H1 (cell line): Measurements from ENCODE around the gene TMA7. TPM values are rescaled to one million over a fixed set of nuclear protein-coding genes. Genes with fewer than 3 reads are reported as not detected.

Experiments
- CTCF ChIA-PET: fragments of 300-600 bp; sonication (Branson Sonifier 250); formaldehyde crosslinking; loops from one replicate; lab custom pipeline; 2021; ENCODE audit not compliant: partially characterized antibody; lab: Charles Lee
- POLR2A ChIA-PET: fragments of 300-600 bp; sonication (Branson Sonifier 250); formaldehyde crosslinking; loops from one replicate; lab custom pipeline; 2021; ENCODE audit warnings: inconsistent platforms; ENCODE audit not compliant: partially characterized antibody; lab: Charles Lee
- DNase-seq, 2 experiments: peaks; one replicate each; pipeline versions ENCODE4 v3.0.0 to v3.0.0-alpha.2; 2010 to 2022; ENCODE audit warnings: low spot score in 2 of 2, low read depth in 1 of 2, mixed read lengths in 1 of 2
- FAIRE-seq: peaks from 2 replicates; lab custom pipeline; 2011; peaks lifted over from hg19 to GRCh38; lab: Jason Lieb, UNC
- H2AFZ ChIP-seq: 2 replicates; pipeline ENCODE4 v1.8.1; 2012; ENCODE audit warnings: low read length, inconsistent platforms
- H2AK5ac ChIP-seq: 2 replicates; pipeline ENCODE4 v1.6.1; 2013; ENCODE audit warnings: low read depth, low read length
- H2BK120ac ChIP-seq: replicated peaks from 2 replicates; pipeline ENCODE3; 2013; ENCODE audit warnings: low read depth, low read length, inconsistent platforms
- H2BK12ac ChIP-seq: 2 replicates; pipeline ENCODE4 v1.6.1; 2013; ENCODE audit warnings: low read depth, low read length
- H2BK15ac ChIP-seq: 2 replicates; pipeline ENCODE4 v1.6.1; 2013; ENCODE audit warnings: low read length
- H2BK20ac ChIP-seq: 2 replicates; pipeline ENCODE4 v1.6.1; 2013; ENCODE audit warnings: low read length
- H2BK5ac ChIP-seq: 2 replicates; pipeline ENCODE4 v1.6.1; 2013; ENCODE audit warnings: low read depth, low read length
- H3K14ac ChIP-seq: 2 replicates; pipeline ENCODE4 v1.6.1; 2013; ENCODE audit warnings: inconsistent platforms; ENCODE audit not compliant: insufficient read length
- H3K18ac ChIP-seq: 2 replicates; pipeline ENCODE4 v1.6.1; 2013; ENCODE audit warnings: low read length; ENCODE audit errors: extremely low read depth
- H3K23ac ChIP-seq: 2 replicates; pipeline ENCODE4 v1.6.1; 2013; ENCODE audit warnings: inconsistent platforms; ENCODE audit not compliant: insufficient read length
- H3K23me2 ChIP-seq: 2 replicates; pipeline ENCODE4 v1.6.1; 2013; ENCODE audit warnings: low read depth, low read length
- H3K27ac ChIP-seq: 2 replicates; pipeline ENCODE4 v1.6.1; 2011; ENCODE audit warnings: low read depth, low read length, inconsistent platforms
- H3K27me3 ChIP-seq, 4 experiments: replicated peaks in 1 of 4; 1 replicate in 1 of 4; 2 replicates in 3 of 4; pipeline versions ENCODE4 v1.6.1 to v1.8.1; 2011 to 2013; ENCODE audit warnings: low read length in 3 of 4, mild to moderate bottlenecking in 3 of 4, inconsistent platforms in 2 of 4, mixed read lengths in 2 of 4, moderate library complexity in 1 of 4; ENCODE audit not compliant: control insufficient read depth in 3 of 4, insufficient read depth in 3 of 4; ENCODE audit errors: extremely low read depth in 1 of 4
- H3K36me3 ChIP-seq, 4 experiments: 2 replicates each; pipeline versions ENCODE4 v1.6.1 to v1.8.1; 2011 to 2013; ENCODE audit warnings: mild to moderate bottlenecking in 4 of 4, low read length in 3 of 4, moderate library complexity in 2 of 4, control low read depth in 1 of 4, inconsistent platforms in 1 of 4; ENCODE audit not compliant: insufficient read depth in 4 of 4, control insufficient read depth in 2 of 4
- H3K4ac ChIP-seq: replicated peaks from 2 replicates; pipeline ENCODE3; 2013; ENCODE audit warnings: low read length, low read depth, mixed read lengths, inconsistent platforms; ENCODE audit not compliant: insufficient read length
- H3K4me1 ChIP-seq, 4 experiments: replicated peaks in 1 of 4; 1 replicate in 1 of 4; 2 replicates in 3 of 4; pipeline versions ENCODE4 v1.6.1 to v1.8.1; 2011 to 2013; ENCODE audit warnings: low read length in 3 of 4, inconsistent platforms in 2 of 4, mixed read lengths in 1 of 4; ENCODE audit not compliant: insufficient read depth in 4 of 4, control insufficient read depth in 3 of 4
- H3K4me2 ChIP-seq, 2 experiments: 2 replicates each; pipeline versions ENCODE4 v1.6.1 to v1.8.1; 2011 to 2013; ENCODE audit warnings: low read depth in 2 of 2, low read length in 2 of 2, control low read depth in 1 of 2, inconsistent platforms in 1 of 2, mild to moderate bottlenecking in 1 of 2; ENCODE audit not compliant: insufficient read depth in 1 of 2
- H3K4me3 ChIP-seq, 4 experiments: fragments of 200-600, 300-600 bp in 1 of 4; sonication (generic), shearing (Covaris generic), sonication (Bioruptor Twin) in 1 of 4; 2 replicates each; pipeline versions ENCODE4 v1.5.1 to v1.8.1; 2011 to 2016; ENCODE audit warnings: low read length in 4 of 4, low read depth in 3 of 4, control low read depth in 2 of 4, inconsistent platforms in 2 of 4, mild to moderate bottlenecking in 2 of 4, mixed read lengths in 1 of 4, moderate library complexity in 1 of 4; ENCODE audit not compliant: insufficient read depth in 2 of 4; ENCODE audit errors: extremely low read depth in 1 of 4
- H3K56ac ChIP-seq: replicated peaks from 2 replicates; pipeline ENCODE3; 2013; ENCODE audit warnings: low read depth, mild to moderate bottlenecking, mixed read lengths, low read length, inconsistent platforms; ENCODE audit not compliant: insufficient read length
- H3K79me1 ChIP-seq: 2 replicates; pipeline ENCODE4 v1.6.1; 2013; ENCODE audit warnings: low read depth, low read length, control low read depth
- H3K79me2 ChIP-seq, 2 experiments: 2 replicates each; pipeline versions ENCODE4 v1.6.1 to v1.8.1; 2012 to 2013; ENCODE audit warnings: low read length in 2 of 2, mild to moderate bottlenecking in 2 of 2, inconsistent platforms in 1 of 2; ENCODE audit not compliant: insufficient read depth in 2 of 2, control insufficient read depth in 1 of 2
- H3K9ac ChIP-seq, 4 experiments: replicated peaks in 1 of 4; 1 replicate in 1 of 4; 2 replicates in 3 of 4; pipeline versions ENCODE4 v1.6.1 to v1.8.1; 2011 to 2013; ENCODE audit warnings: low read depth in 3 of 4, low read length in 3 of 4, control low read depth in 2 of 4, mild to moderate bottlenecking in 2 of 4, moderate library complexity in 2 of 4, inconsistent platforms in 1 of 4; ENCODE audit errors: extremely low read depth in 1 of 4
- H3K9me3 ChIP-seq, 2 experiments: 2 replicates each; pipeline versions ENCODE4 v1.6.1 to v1.8.1; 2012 to 2013; ENCODE audit warnings: mild to moderate bottlenecking in 2 of 2, moderate library complexity in 2 of 2, control low read depth in 1 of 2, inconsistent platforms in 1 of 2, low read depth in 1 of 2, low read length in 1 of 2, mixed read lengths in 1 of 2; ENCODE audit not compliant: insufficient read depth in 2 of 2
- H4K20me1 ChIP-seq, 2 experiments: replicated peaks in 1 of 2; 2 replicates each; pipeline versions ENCODE3 to v1.8.1; 2011 to 2013; ENCODE audit warnings: inconsistent platforms in 2 of 2, low read length in 2 of 2, mild to moderate bottlenecking in 1 of 2; ENCODE audit not compliant: insufficient read depth in 2 of 2, control insufficient read depth in 1 of 2
- H4K5ac ChIP-seq: 2 replicates; pipeline ENCODE4 v1.6.1; 2013; ENCODE audit warnings: low read length, low read depth, mixed read lengths, inconsistent platforms; ENCODE audit not compliant: insufficient read length
- H4K8ac ChIP-seq: 2 replicates; pipeline ENCODE4 v1.8.0; 2013; ENCODE audit warnings: mild to moderate bottlenecking, moderate library complexity, low read length, inconsistent platforms; ENCODE audit not compliant: insufficient read depth; ENCODE audit errors: extremely low read depth
- H4K91ac ChIP-seq: replicated peaks from 2 replicates; pipeline ENCODE3; 2013; ENCODE audit warnings: low read length, mixed read lengths, inconsistent platforms; ENCODE audit not compliant: insufficient read length
- CTCF ChIP-seq, 3 experiments: IDR thresholded peaks; 1 replicate in 2 of 3; 2 replicates in 1 of 3; pipeline versions ENCODE4 v1.5.1 to v1.6.1; 2011; ENCODE audit warnings: low read length in 3 of 3, mild to moderate bottlenecking in 3 of 3, inconsistent platforms in 2 of 3, low read depth in 1 of 3, moderate library complexity in 1 of 3; ENCODE audit not compliant: insufficient read depth in 1 of 3; ENCODE audit errors: control extremely low read depth in 1 of 3
- EGR1 ChIP-seq: IDR thresholded peaks from 2 replicates; pipeline ENCODE4 v1.6.1; 2011; ENCODE audit warnings: low read depth, low read length, borderline replicate concordance
- GABPA ChIP-seq: IDR thresholded peaks from 2 replicates; pipeline ENCODE4 v1.6.1; 2011; ENCODE audit warnings: mild to moderate bottlenecking, low read length, moderate library complexity, borderline replicate concordance; ENCODE audit not compliant: insufficient read depth
- JUN ChIP-seq: IDR thresholded peaks from 2 replicates; pipeline ENCODE4 v1.6.1; 2011; ENCODE audit warnings: low read depth, mild to moderate bottlenecking, improper control_type of control experiment, low read length
- KDM5A ChIP-seq: fragments of 200-600 bp; IDR thresholded peaks from 2 replicates; pipeline ENCODE4 v1.7.1; 2012; ENCODE audit warnings: mild to moderate bottlenecking, low read length, inconsistent platforms, mixed read lengths
- SIRT6 ChIP-seq: IDR thresholded peaks from one replicate; pipeline ENCODE4 v1.7.1; 2012; ENCODE audit warnings: low read length, inconsistent platforms
- SUZ12 ChIP-seq: fragments of 200-600 bp; sonication (generic); IDR thresholded peaks from 2 replicates; pipeline ENCODE4 v1.6.1; 2012; ENCODE audit warnings: mild to moderate bottlenecking, inconsistent platforms, low read length, moderate library complexity, mixed read lengths
- YY1 ChIP-seq: IDR thresholded peaks from 2 replicates; pipeline ENCODE4 v1.6.1; 2011; ENCODE audit warnings: low read depth, mild to moderate bottlenecking, low read length
- ZNF274 ChIP-seq: IDR thresholded peaks from 2 replicates; pipeline ENCODE4 v1.7.0; 2012; ENCODE audit warnings: low read length, borderline replicate concordance; ENCODE audit errors: extremely low read depth
- WGBS, 2 experiments: shearing (Covaris generic) in 1 of 2; methylation state at CpG; one replicate each; pipeline versions ENCODE4 v1.1.6 to v1.1.7; 2013 to 2015; ENCODE audit warnings: low lambda C conversion rate in 2 of 2, mixed read lengths in 2 of 2, inconsistent platforms in 1 of 2, low coverage in 1 of 2, missing lambda C conversion rate in 1 of 2; ENCODE audit not compliant: insufficient replicate concordance in 2 of 2, insufficient coverage in 1 of 2, insufficient read length in 1 of 2; ENCODE audit errors: extremely low coverage in 1 of 2, missing lambda C conversion rate in 1 of 2; 5-methylcytosine and 5-hydroxymethylcytosine counted together
- polyA plus RNA-seq, 7 experiments: library from polyadenylated mRNA; depleted of rRNA in 3 of 7; stranded (reverse) in 5 of 7; unstranded in 2 of 7; fragments of >200 nt in 5 of 7; fragments of 200-250 nt in 2 of 7; gene quantifications; 1 replicate in 5 of 7; 2 replicates in 1 of 7; 4 replicates in 1 of 7; pipeline versions ENCODE4 v1.2.1 to v1.2.3, GENCODE V29; 2011 to 2013; ENCODE audit warnings: missing spikeins in 2 of 7, mixed read lengths in 2 of 7
- total RNA-seq: library from RNA; stranded (reverse); fragmentation: NEBNext Ultra II Directional; extraction: Animal tissue kit (Norgen Biotek cat#: 25700); gene quantifications from 2 replicates; pipeline ENCODE4 v1.2.1, GENCODE V29; 2021

Gene TMA7
- total and polyA plus RNA-seq, 2 of the 8 experiments (the other 6 are each of a cell fraction or from before 2014, with no cell fraction given) = 138 to 305 TPM

GRCh38 chr3:48423241-48423882, 16.7 kb upstream of the TMA7 start:
- H3K9me3 ChIP-seq = no peaks in the 10 kb centered on the region
- H3K4me2 ChIP-seq = no peak overlapping the region
- peaks cover 7% of the 10 kb centered on the region for H3K23me2 ChIP-seq
- no peak overlapping the region for H2BK12ac ChIP-seq
- H3K4me1 ChIP-seq = peaks cover 3 to 31% (median 12%) of the 10 kb centered on the region in 4 experiments
- H3K79me2 ChIP-seq = peaks cover 32 to 65% of the 10 kb centered on the region in 2 experiments
- CTCF ChIA-PET = interaction anchor here (0.7 to 6.9 kb wide), 16 partner anchors 7 to 229 kb away, joined by 3 to 95 read pairs (median 4); partner anchors contain the start of gene CCDC51
- no peak overlapping the region for H3K14ac ChIP-seq
- no peak overlapping the region for H3K23ac ChIP-seq
- POLR2A ChIA-PET = interaction anchor here (0.7 to 31.5 kb wide), 10 partner anchors 12 to 182 kb away, joined by 3 to 650 read pairs (median 4); partner anchors contain the start of genes ATRIP, CCDC51 and TMA7
- H4K20me1 ChIP-seq = peaks cover 28 to 51% of the 10 kb centered on the region in 2 experiments
- H3K36me3 ChIP-seq = peaks cover 17 to 27% (median 19%) of the 10 kb centered on the region in 4 experiments; a peak in 6 of 8 replicates
- no peak overlapping the region for H2BK5ac ChIP-seq
- no peak overlapping the region for H2AK5ac ChIP-seq
- H4K91ac ChIP-seq = no peak overlapping the region
- H3K27me3 ChIP-seq = no peaks in the 10 kb centered on the region
- no peak overlapping the region for H3K27ac ChIP-seq
- H3K4ac ChIP-seq = no peak overlapping the region
- FAIRE-seq (no peak), DNase-seq (no peak)
- H3K9ac ChIP-seq = no peak overlapping the region
- no peak overlapping the region for H2BK120ac ChIP-seq
- no peak overlapping the region for H2BK20ac ChIP-seq
- no peak overlapping the region for H2AFZ ChIP-seq
- no peak overlapping the region for H3K4me3 ChIP-seq
- no peak overlapping the region for H3K18ac ChIP-seq
- peak overlapping the region; percentile 80 for H4K8ac ChIP-seq
- no peak overlapping the region for H3K56ac ChIP-seq
- WGBS, 2 experiments = 92% methylated on average over 25 of the region's 25 CpGs; no CpG with 5 or more reads in 1 of the 2 experiments
- peaks cover 46% of the 10 kb centered on the region for H3K79me1 ChIP-seq
- no peak overlapping the region for H2BK15ac ChIP-seq
- H4K5ac ChIP-seq = no peak overlapping the region
- no peak for TF ChIP-seq YY1
- no peak for TF ChIP-seq CTCF (IDR thresholded peaks at IDR 0.05; ENCODE audit: control extremely low read depth in 1 of 3, insufficient read depth in 1 of 3, low read depth in 1 of 3, low read length in 3 of 3)
- no peak for TF ChIP-seq SUZ12
- TF ChIP-seq JUN = no peak
- TF ChIP-seq GABPA = no peak
- no peak for TF ChIP-seq KDM5A
- TF ChIP-seq ZNF274 = no peak
- TF ChIP-seq SIRT6 = no peak
- TF ChIP-seq EGR1 = no peak
